CD4-positive, alpha-beta T cell treated with Interleukin-12 subunit alpha and Interleukin-12 subunit beta, for 1 hour (primary cell): ENCODE measurements around the gene STRN4.

Experiments
- DNase-seq: peaks from one replicate; pipeline ENCODE4 v3.0.0-alpha.2; 2020

STRN4 gene

GRCh38 chr19:46704379-46705076 lies 41.7 kb downstream of the STRN4 start:
- peak; percentile 86 for DNase-seq

GRCh38 chr19:46700704-46701103 lies 45.5 kb downstream of the STRN4 start:
- no peak for DNase-seq

GRCh38 chr19:46698395-46699321 lies 47.6 kb downstream of the STRN4 start:
- no peak for DNase-seq

- no peak for DNase-seq
These were observed 48.9 kb downstream of the STRN4 start for GRCh38 chr19:46697204-46697960.

DNA sequence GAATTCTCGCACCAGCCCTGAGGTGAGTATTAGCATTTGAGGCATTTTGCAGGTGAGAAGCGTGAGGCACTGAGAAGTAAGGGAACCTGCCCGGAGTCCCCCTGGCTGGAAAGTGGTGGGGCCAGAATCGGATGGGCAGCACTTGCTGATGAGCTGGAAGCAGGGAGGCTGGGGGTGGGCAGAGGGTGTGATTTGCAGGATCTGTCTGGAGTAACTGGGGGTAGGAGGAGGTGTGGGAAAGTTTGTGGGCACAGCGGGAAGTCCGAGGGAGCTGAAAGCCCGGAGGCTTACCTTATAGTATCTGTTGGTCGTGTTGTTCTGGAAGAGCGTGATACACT lies 49.4 kb downstream of the STRN4 start:
- no peak for DNase-seq

DNA sequence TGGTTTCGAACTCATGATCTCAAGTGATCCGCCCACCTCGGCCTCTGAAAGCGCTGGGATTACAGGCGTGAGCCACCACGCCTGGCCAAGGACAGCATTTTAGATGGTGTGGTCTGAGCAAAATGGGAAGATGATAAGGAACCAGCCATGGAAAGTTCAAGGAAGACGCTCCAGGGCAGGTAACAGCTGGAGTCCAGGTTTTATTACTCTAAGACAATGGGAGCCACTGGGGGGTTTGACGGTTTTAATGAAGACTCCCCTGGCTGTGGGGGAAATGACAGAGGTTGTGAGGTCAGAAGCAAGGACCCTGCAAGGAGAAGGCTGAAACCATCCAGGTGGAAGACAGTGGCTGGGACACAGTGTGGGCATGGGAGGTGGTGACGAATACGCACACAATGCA lies 50.2 kb downstream of the STRN4 start:
- no peak for DNase-seq

DNA sequence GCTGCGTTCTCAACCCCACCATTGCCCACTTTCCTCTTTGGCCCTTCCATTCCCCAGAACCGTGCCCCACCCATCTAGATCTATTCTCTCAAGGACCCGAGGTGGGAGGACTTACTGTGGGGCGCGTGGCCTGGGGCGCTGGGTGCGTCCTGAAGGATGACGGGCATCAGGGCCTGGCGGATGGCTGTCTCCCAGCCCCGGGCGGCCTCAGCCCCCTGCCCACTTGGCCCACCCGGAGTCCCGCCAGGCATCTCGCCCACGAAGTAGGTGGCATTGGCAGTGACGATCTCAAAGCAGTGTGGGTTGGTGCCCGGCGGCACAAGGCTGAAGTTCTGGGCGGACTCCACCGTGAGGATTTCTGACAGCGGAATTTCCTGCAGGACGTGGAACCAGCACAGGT lies 52.5 kb downstream of the STRN4 start:
- DNase-seq = no peak

DNA sequence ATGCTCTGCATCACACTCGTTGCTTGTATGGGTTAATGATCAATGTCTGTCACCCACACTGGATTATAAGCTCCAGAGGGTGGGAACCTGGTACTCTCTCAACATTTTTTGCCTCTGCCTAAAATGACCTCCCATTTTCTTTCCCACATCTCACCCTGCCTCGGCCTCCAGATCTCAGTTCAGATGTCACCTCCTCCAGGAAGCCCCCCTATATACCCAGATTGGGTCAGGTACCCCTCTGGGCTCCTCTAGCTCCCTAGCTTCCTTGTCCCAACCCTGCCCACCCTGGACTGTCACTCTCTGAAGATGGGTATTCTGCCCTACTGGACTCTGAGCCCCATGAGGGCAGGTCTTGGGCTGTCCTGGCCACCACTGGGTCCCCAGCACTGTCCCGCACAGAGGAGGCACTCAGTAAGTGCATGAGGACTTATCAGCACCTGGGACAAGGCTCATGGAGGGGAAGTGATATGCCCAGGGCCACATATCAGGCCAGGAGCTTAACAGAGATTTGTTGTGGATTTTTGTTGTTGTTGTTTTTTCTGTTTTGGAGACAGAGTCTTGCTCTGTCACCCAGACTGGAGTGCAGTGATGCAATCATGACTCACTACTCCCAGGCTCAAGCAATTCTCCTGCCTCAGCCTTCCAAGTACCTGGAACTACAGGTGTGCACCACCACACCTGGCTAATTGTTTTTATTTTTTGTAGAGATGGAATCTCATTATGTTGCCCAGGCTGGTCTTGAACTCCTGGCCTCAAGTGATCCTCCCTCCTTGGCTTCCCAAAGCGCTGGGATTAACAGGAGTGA lies 53.1 kb downstream of the STRN4 start:
- no peak for DNase-seq

DNA sequence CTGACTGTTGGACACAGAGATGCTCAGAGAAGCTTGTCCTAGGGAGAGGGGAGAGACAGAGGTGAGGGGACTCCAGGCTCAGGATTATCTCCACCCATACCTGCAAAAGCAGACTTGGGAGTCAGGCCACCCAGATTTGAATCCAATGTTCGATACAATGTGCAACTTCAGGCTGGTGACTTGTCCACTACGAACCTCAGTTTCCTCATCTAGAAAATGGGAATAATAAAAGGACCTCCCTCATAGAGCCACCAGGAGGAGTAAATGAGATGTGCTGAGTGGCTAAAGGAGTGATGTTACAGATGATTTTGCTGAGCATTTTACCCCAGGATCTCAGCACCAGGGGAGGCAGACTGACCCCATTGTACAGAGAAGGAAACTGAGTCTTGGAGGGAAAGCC lies 54.3 kb downstream of the STRN4 start:
- DNase-seq = no peak

- DNase-seq = no peak
These were observed 55.1 kb downstream of the STRN4 start for GRCh38 chr19:46691104-46691503.

- no peak for DNase-seq
These were observed 56.9 kb downstream of the STRN4 start for GRCh38 chr19:46689358-46689757.

DNA sequence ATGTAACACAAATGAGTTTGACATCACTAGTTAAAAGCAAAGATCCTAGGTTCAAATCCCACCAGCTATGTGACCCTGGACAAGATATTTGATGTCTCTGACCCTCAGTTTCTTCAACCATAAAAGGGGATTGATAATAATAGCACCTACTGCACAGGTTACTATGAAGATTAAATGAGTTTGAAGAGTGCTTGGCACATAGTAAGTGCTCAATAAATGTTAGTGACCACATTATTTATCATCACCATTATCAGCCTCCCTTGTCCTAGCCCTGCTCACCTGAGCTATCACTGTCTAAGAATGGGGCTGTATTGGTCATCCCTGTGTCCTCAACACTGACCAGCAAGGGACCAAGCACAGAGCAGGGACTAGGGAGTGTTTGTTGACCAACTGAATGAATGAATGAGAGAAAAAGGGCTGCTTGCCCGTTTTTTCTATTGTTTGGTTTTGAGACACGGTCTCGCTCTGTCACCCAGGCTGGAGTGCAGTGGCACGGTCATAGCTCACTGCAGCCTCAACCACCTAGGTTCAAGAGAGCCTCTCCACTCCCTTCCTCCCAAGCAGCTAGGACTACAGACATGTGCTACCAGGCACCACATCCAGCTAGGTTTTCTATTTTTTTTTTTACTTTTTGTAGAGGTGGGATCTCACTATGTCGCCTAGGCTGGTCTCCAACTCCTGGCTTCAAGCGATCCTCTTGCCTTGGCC lies 58.7 kb downstream of the STRN4 start:
- no peak for DNase-seq

GRCh38 chr19:46685189-46685588 lies 61.1 kb downstream of the STRN4 start:
- DNase-seq = no peak

GRCh38 chr19:46678110-46678732 lies 68.0 kb downstream of the STRN4 start:
- peak; percentile 70 for DNase-seq

- DNase-seq = no peak
These were observed 71.7 kb downstream of the STRN4 start for GRCh38 chr19:46674416-46675178.

GRCh38 chr19:46670813-46671212 lies 75.4 kb downstream of the STRN4 start:
- DNase-seq = no peak
